KOPT-K1 (cell line): ENCODE measurements around the gene PIAS1.

Experiments used
- H3K27ac ChIP-seq: fragments of 200-600 bp; sonication (generic); 2 replicates; pipeline ENCODE4 v1.5.1; 2016; ENCODE audit warnings: antibody characterized with exemption, mild to moderate bottlenecking, low read depth, low read length; ENCODE audit not compliant: poor library complexity, severe bottlenecking
- H3K36me3 ChIP-seq: fragments of 200-600 bp; sonication (generic); 2 replicates; pipeline ENCODE4 v1.5.1; 2017; ENCODE audit warnings: antibody characterized with exemption, mild to moderate bottlenecking, low read length, moderate library complexity; ENCODE audit not compliant: insufficient read depth
- H3K9me3 ChIP-seq: fragments of 200-600 bp; sonication (generic); 2 replicates; pipeline ENCODE4 v1.5.1; 2017; ENCODE audit warnings: antibody characterized with exemption, low read length, mild to moderate bottlenecking; ENCODE audit not compliant: insufficient read depth, poor library complexity, severe bottlenecking

Gene PIAS1

GRCh38 chr15:68112706-68113105 lies 58.6 kb downstream of the PIAS1 start:
- Histone ChIP-seq H3K27ac (no peak overlapping the region), H3K9me3 (no peaks in the 10 kb centered on the region), H3K36me3 (0 out of 2 replicates have a peak, but pooled peaks cover 12% of the 10 kb centered on the region)

DNA sequence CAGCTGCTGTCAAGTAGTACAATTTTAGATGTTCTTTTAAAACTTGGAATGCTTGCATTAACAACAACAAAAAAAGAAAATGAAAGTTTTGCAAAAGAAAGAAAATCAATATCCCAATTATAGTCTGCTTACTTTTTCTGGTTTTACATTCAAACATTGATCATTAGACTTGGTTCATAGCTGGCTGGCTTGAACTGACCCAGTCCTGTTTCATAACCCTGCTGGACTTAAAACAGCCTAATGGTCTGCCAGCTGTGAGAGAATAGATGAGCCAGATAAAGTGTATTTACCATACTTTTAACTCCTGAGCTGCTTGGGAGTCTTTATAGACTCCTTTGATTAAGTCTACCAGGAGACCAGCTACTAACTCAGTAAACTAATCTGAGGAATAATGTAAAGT lies 59.2 kb downstream of the PIAS1 start:
- 0 out of 2 replicates have a peak, but pooled peaks cover 7% of the 10 kb centered on the region for H3K36me3 ChIP-seq
- H3K9me3 ChIP-seq, result no peaks in the 10 kb centered on the region
- H3K27ac ChIP-seq, result no peak overlapping the region

- no peak overlapping the region for H3K27ac ChIP-seq
- no peaks in the 10 kb centered on the region for H3K9me3 ChIP-seq
- 0 out of 2 replicates have a peak, but pooled peaks cover 4% of the 10 kb centered on the region for H3K36me3 ChIP-seq
Measured at GRCh38 chr15:68113751-68114150, 59.6 kb downstream of the PIAS1 start.

- H3K9me3 ChIP-seq, result no peaks in the 10 kb centered on the region
- 0 out of 2 replicates have a peak, but pooled peaks cover 4% of the 10 kb centered on the region for H3K36me3 ChIP-seq
- H3K27ac ChIP-seq, result peak overlapping the region; percentile 32
Measured at GRCh38 chr15:68114356-68114755, 60.2 kb downstream of the PIAS1 start.

GRCh38 chr15:68114840-68115239 lies 60.7 kb downstream of the PIAS1 start:
- no peaks in the 10 kb centered on the region for H3K36me3 ChIP-seq
- no peaks in the 10 kb centered on the region for H3K9me3 ChIP-seq
- peak overlapping the region; percentile 32 for H3K27ac ChIP-seq

DNA sequence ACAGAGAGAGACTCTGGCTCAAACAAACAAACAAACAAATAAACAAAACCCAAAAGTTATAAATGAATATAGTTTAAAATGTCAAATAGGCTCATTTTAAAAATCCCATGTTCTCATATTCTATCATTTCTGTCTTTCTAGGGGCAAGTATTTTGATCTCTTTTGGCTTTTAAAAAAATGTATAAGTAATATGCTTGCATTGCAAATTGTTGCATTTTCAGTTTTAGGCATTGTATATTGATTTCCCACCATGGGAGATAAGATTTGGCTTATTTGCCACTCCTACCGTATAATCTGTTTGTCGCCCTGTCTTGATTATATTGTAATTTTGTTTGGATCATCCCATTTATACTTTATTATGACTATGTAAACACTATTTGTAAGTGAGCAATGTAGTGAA lies 70.6 kb downstream of the PIAS1 start:
- Histone ChIP-seq H3K27ac (no peak overlapping the region), H3K9me3 (no peaks in the 10 kb centered on the region), H3K36me3 (peaks cover 8% of the 10 kb centered on the region; the same call in 1 of the 2 replicates)

DNA sequence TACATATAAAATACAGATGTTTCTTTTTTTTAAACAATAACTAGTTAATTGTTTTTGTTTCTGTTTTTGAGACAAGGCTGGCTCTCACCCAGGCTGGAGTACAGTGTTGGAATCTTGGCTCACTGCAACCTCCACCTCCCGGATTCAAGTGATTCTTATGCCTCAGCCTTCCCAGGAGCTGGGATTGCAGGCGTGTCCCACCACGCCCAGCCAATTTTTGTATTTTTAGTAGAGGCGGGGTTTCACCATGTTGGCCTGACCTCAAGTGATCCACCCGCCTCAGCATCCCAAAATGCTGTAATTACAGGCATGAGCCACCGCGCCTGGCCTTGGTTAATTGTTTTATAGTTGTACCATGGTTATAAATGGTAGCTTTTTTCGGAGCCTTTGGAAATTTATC lies 72.3 kb downstream of the PIAS1 start:
- Histone ChIP-seq H3K27ac (no peak overlapping the region), H3K9me3 (no peaks in the 10 kb centered on the region), H3K36me3 (peaks cover 7% of the 10 kb centered on the region; the same call in 1 of the 2 replicates)

- H3K9me3 ChIP-seq, result no peaks in the 10 kb centered on the region
- no peak overlapping the region for H3K27ac ChIP-seq
- H3K36me3 ChIP-seq, result no peaks in the 10 kb centered on the region; the same call in 1 of the 2 replicates
Measured at GRCh38 chr15:68129072-68129471, 75.0 kb downstream of the PIAS1 start.

GRCh38 chr15:68130851-68131250 lies 76.7 kb downstream of the PIAS1 start:
- H3K9me3 ChIP-seq, result no peaks in the 10 kb centered on the region
- H3K36me3 ChIP-seq, result no peaks in the 10 kb centered on the region; the same call in 1 of the 2 replicates
- H3K27ac ChIP-seq, result no peak overlapping the region

- H3K36me3 ChIP-seq, result no peaks in the 10 kb centered on the region
- H3K9me3 ChIP-seq, result no peaks in the 10 kb centered on the region
- no peak overlapping the region for H3K27ac ChIP-seq
Measured at GRCh38 chr15:68137096-68137495, 83.0 kb downstream of the PIAS1 start.

DNA sequence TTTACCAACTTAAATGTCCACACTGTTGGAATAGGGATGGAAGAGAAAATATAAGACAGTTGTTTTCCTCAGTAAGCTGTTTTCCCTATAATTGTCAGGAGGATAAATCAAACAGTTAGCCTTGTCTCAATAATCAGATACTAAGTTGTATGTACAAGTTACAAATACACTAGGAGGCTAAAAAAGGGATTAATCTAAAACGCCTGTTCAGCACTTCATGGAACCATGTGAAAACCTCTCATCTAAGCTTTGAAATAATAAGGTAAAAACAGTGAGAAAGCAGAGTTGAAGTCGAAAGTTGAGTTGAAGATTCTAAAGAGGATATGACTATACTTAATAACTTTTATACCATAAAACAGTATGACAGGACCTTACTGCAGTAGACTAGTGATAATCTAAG lies 89.0 kb downstream of the PIAS1 start:
- no peaks in the 10 kb centered on the region for H3K9me3 ChIP-seq
- no peak overlapping the region for H3K27ac ChIP-seq
- peaks cover 46% of the 10 kb centered on the region for H3K36me3 ChIP-seq

DNA sequence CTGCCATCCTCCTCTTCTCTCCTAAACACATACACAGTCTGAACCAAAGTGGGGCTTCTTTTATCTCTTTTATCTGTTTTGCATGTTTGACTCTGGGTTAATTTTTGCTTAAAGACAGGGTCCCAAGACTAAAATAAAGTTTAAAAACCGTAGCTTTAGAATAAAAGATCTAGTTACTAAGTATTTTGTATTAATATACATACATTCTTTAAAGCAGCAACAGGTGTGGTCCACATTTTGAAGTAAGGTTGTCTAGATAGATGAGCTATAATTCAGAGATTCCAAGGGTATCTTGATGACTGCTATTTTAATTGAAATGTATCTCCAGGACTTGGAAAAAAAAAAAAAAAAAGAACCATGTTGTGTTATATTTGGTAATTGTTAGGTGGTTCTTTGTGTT lies 89.7 kb downstream of the PIAS1 start:
- H3K36me3 ChIP-seq, result peaks cover 52% of the 10 kb centered on the region

GRCh38 chr15:68145706-68146105 lies 91.6 kb downstream of the PIAS1 start:
- Histone ChIP-seq H3K9me3 (no peaks in the 10 kb centered on the region), H3K36me3 (peaks cover 54% of the 10 kb centered on the region), H3K27ac (no peak overlapping the region)

More for the DNA sequence above, 89.7 kb downstream of the PIAS1 start:
- H3K9me3 ChIP-seq, result no peaks in the 10 kb centered on the region
- no peak overlapping the region for H3K27ac ChIP-seq

- no peak overlapping the region for H3K27ac ChIP-seq
Measured at GRCh38 chr15:68148039-68148438, 93.9 kb downstream of the PIAS1 start.

GRCh38 chr15:68149059-68149458 lies 94.9 kb downstream of the PIAS1 start:
- no peak overlapping the region for H3K27ac ChIP-seq
- H3K9me3 ChIP-seq, result no peaks in the 10 kb centered on the region
- H3K36me3 ChIP-seq, result peaks cover 65% of the 10 kb centered on the region

More at GRCh38 chr15:68148039-68148438, 93.9 kb downstream of the PIAS1 start:
- H3K36me3 ChIP-seq, result peaks cover 64% of the 10 kb centered on the region
- H3K9me3 ChIP-seq, result no peaks in the 10 kb centered on the region

GRCh38 chr15:68150187-68150586 lies 96.1 kb downstream of the PIAS1 start:
- no peaks in the 10 kb centered on the region for H3K9me3 ChIP-seq
- no peak overlapping the region for H3K27ac ChIP-seq
- peaks cover 65% of the 10 kb centered on the region for H3K36me3 ChIP-seq
